Mesothelial cell of epicardium (in vitro differentiated cells): ENCODE measurements around the gene C17orf78. TPM values are rescaled to one million over a fixed set of nuclear protein-coding genes. Genes with fewer than 3 reads are reported as not detected.
A peak's percentile ranks its signal among the peaks of the same experiment; 100 is the strongest.
"Not testable (repeated sequence)": the region's sequence is repeated elsewhere in the genome, so short reads cannot be mapped to it uniquely, and the experiment has no call there.

Experiments
- DNase-seq, 2 experiments: peaks; one replicate each; pipeline ENCODE4 v3.0.0; 2021; ENCODE audit warnings: low spot score in 2 of 2; ENCODE audit not compliant: unreplicated experiment in 2 of 2
- H3K27ac Mint-ChIP-seq: 2 replicates; pipeline ENCODE4 v1.8.0; 2021; ENCODE audit warnings: mixed read lengths
- H3K27me3 Mint-ChIP-seq: 2 replicates; pipeline ENCODE4 v1.8.0; 2021; ENCODE audit warnings: low read depth, mixed read lengths
- H3K36me3 Mint-ChIP-seq: 2 replicates; pipeline ENCODE4 v1.8.0; 2021; ENCODE audit warnings: mixed read lengths
- H3K4me1 Mint-ChIP-seq: 2 replicates; pipeline ENCODE4 v1.8.0; 2021; ENCODE audit warnings: mixed read lengths
- H3K4me3 Mint-ChIP-seq: 2 replicates; pipeline ENCODE4 v1.8.0; 2021; ENCODE audit warnings: mild to moderate bottlenecking, moderate library complexity, mixed read lengths
- H3K9me3 Mint-ChIP-seq: 2 replicates; pipeline ENCODE4 v1.8.0; 2021; ENCODE audit warnings: mixed read lengths
- CTCF ChIP-seq: fragments of 200-600 bp; sonication (generic); IDR thresholded peaks from one replicate; pipeline ENCODE4 v1.5.0; 2021; ENCODE audit warnings: antibody characterized with exemption; ENCODE audit not compliant: unreplicated experiment
- total RNA-seq: library from RNA; stranded (reverse); gene quantifications from 3 replicates; pipeline ENCODE4 v1.2.1, GENCODE V29; 2021

Gene C17orf78
- total RNA-seq, 1 donor from 2014 or later, result not detected

- Mint-ChIP-seq H3K4me3 (no peak overlapping the region), H3K36me3 (peaks cover 35% of the 10 kb centered on the region), H3K27me3 (no peaks in the 10 kb centered on the region), H3K4me1 (no peaks in the 10 kb centered on the region), H3K27ac (peak overlapping the region; percentile 50), H3K9me3 (no peaks in the 10 kb centered on the region)
- DNase-seq, result no peak
- no peak for TF ChIP-seq CTCF
Observed at GRCh38 chr17:37430051-37430627, 54.4 kb downstream of the C17orf78 start.

DNA sequence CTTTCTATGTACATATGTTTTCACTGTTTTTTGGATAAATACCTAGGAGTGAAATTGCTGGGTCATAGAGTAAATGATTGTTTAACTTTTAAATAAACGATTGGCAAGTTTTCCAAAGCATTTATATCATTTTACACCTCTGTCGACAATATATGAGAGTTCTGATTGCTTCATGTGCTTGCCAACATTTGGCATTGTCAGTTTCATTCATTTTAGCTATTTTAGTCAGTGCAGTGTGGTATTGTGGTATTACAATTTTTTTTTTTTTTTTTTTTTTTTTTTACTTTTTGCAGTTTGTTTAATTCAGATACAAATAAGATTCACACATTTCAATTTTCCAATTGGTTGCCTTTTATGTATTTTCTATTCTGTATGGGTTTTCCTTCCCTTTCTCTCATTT is 56.9 kb downstream of the C17orf78 start:
- Mint-ChIP-seq H3K4me3 (no peak overlapping the region), H3K36me3 (peaks cover 29% of the 10 kb centered on the region), H3K27me3 (no peaks in the 10 kb centered on the region), H3K4me1 (no peaks in the 10 kb centered on the region), H3K9me3 (no peaks in the 10 kb centered on the region), H3K27ac (no peak overlapping the region)
- no peak for DNase-seq
- TF ChIP-seq CTCF, result no peak

DNA sequence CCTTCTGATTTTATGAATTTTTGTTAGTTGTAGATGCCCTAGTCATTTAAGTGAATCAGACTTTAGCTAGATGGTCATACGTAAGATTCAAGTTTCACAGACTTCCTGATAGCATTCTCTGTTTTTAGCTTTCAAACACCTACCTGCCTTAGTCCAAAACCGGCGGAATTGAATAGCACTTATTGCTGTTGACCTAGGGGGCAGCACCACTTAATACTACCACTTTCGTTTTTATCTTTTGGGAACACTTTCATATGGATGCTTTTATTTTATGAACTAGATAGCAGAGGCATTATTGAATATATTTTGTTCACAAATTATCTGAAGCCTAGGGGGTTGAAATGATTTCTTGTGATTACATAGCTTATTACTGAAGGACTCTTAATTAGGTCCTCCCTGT is 62.4 kb downstream of the C17orf78 start:
- H3K4me1 Mint-ChIP-seq, result no peaks in the 10 kb centered on the region
- peak; percentile 16 for TF ChIP-seq CTCF
- DNase-seq, result no peak
- no peaks in the 10 kb centered on the region for H3K27me3 Mint-ChIP-seq
- no peak overlapping the region for H3K4me3 Mint-ChIP-seq
- H3K27ac Mint-ChIP-seq, result no peak overlapping the region
- H3K36me3 Mint-ChIP-seq, result peaks cover 37% of the 10 kb centered on the region
- H3K9me3 Mint-ChIP-seq, result no peaks in the 10 kb centered on the region

GRCh38 chr17:37440424-37440823 is 64.6 kb downstream of the C17orf78 start:
- Mint-ChIP-seq H3K4me3 (no peak overlapping the region), H3K4me1 (no peaks in the 10 kb centered on the region), H3K27ac (no peak overlapping the region), H3K9me3 (no peaks in the 10 kb centered on the region), H3K36me3 (peaks cover 35% of the 10 kb centered on the region), H3K27me3 (no peaks in the 10 kb centered on the region)
- no peak for DNase-seq
- no peak for TF ChIP-seq CTCF

DNA sequence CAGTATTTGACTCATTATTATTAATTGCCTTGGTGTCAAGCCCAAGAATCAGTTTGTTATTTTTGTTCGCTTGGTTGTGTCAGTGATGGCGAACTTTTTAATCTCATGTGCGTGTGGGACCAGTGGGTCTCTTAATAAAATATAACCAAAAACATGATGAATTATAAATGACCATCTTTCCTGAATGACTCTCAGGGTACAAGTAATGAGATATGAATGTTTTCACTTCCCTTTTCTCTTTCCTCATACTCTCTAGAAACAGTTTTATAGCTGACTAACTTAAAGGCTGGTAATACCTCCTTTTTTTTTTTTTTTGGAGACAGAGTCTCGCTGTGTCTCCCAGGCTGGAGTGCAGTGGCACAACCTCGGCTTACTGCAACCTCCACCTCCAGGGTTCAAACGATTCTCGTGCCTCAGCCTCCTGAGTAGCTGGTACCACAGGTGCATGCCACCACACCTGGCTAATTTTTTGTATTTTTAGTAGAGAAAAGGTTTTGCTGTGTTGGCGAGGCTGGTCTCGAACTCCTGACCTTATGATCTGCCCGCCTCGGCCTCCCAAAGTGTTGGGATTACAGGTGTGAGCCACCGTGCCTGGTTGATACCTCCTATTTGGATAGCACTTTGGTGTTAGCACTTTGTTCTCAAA is 65.7 kb downstream of the C17orf78 start:
- H3K36me3 Mint-ChIP-seq, result peaks cover 33% of the 10 kb centered on the region
- not testable (repeated sequence) for H3K27me3 Mint-ChIP-seq, H3K4me3 Mint-ChIP-seq, DNase-seq, H3K4me1 Mint-ChIP-seq, H3K27ac Mint-ChIP-seq, H3K9me3 Mint-ChIP-seq

Other genes with a start within 250 kb of the C17orf78 start
- 124 to 132 TPM (median 127 TPM) in 3 replicates for gene ACACA, start 30.9 kb downstream of the C17orf78 start, total RNA-seq
- 25.2 to 28.9 TPM (median 26.8 TPM) in 3 replicates for gene TADA2A, start 30.9 kb downstream of the C17orf78 start, total RNA-seq
- 13.4 to 14.8 TPM (median 14.4 TPM) in 3 replicates for gene DUSP14, start 113.9 kb downstream of the C17orf78 start, total RNA-seq
- 54.3 to 56.3 TPM (median 56.2 TPM) in 3 replicates for gene SYNRG, start 233.4 kb downstream of the C17orf78 start, total RNA-seq